Mammary epithelial cell (primary cell): Measurements from ENCODE around the gene MLH3.

Experiments
- CTCF ChIP-seq, 2 donors: IDR thresholded peaks in 1 of 2; conservative IDR thresholded peaks in 1 of 2; 2 replicates each; pipeline ENCODE4 v1.5.1; 2011 to 2012; ENCODE audit warnings: inconsistent platforms in 2 of 2, low read length in 2 of 2, mild to moderate bottlenecking in 2 of 2, control low read depth in 1 of 2, low read depth in 1 of 2; ENCODE audit not compliant: insufficient read depth in 1 of 2; ENCODE audit errors: extremely low read depth in 1 of 2
- EZH2 ChIP-seq: IDR thresholded peaks from 2 replicates; pipeline ENCODE4 v1.6.1; 2012; ENCODE audit warnings: low read length, inconsistent platforms, borderline replicate concordance

GRCh38 chr14:75049136-75049535 lies 2.1 kb downstream of the MLH3 start:
- TF ChIP-seq CTCF (conservative IDR thresholded peaks at IDR 0.05 in 1 of 2, IDR thresholded peaks at IDR 0.05 in 1 of 2; ENCODE audit: extremely low read depth in 1 of 2, insufficient read depth in 1 of 2, low read depth in 1 of 2, low read length in 2 of 2) (no peak), EZH2 (no peak)
